ENCODE data around the gene CUL1. TPM values are rescaled to one million over a fixed set of nuclear protein-coding genes. Genes with fewer than 3 reads are reported as not detected.

Gene CUL1
- total and polyA plus RNA-seq, 2 donors (not counting 3 experiments of a cell fraction or from before 2014, with no cell fraction given) = 25.7 to 50.2 TPM

GRCh38 chr7:148727501-148728278 is 29.0 kb downstream of the CUL1 start:
- ChIA-PET CTCF (no interaction called here), POLR2A (interaction anchor here (0.7 kb wide), 1 partner anchor 204 kb away, joined by 3 read pairs; no protein-coding TSS in a partner anchor)
- H2AFZ ChIP-seq (ENCODE audit: low read depth, low read length) = no peak overlapping the region
- peaks cover 4 to 7% of the 10 kb centered on the region in 2 experiments for H3K36me3 ChIP-seq (ENCODE audit: control insufficient read depth in 2 of 2, extremely low read depth in 1 of 2, insufficient read depth in 2 of 2, low read length in 2 of 2)
- no peak for DNase-seq (ENCODE audit: low read depth, low spot score)
- TF ChIP-seq FOS (IDR thresholded peaks at IDR 0.05; ENCODE audit: borderline replicate concordance, insufficient read depth, low read length) = no peak
- TF ChIP-seq CTCF (IDR thresholded peaks at IDR 0.05; ENCODE audit: extremely low read depth in 1 of 2, insufficient read depth in 1 of 2, low read depth in 1 of 2, low read length in 2 of 2) = no peak
- no peak for TF ChIP-seq POLR2A (IDR thresholded peaks at IDR 0.05; ENCODE audit: low read depth, low read length)
- no peak for TF ChIP-seq JUN (IDR thresholded peaks at IDR 0.05; ENCODE audit: borderline replicate concordance, insufficient read depth, insufficient read length, low read depth)
- no peak for TF ChIP-seq POLR2AphosphoS5 (IDR thresholded peaks at IDR 0.05; ENCODE audit: insufficient read depth, low read depth, low read length)
- TF ChIP-seq GATA2 (IDR thresholded peaks at IDR 0.05; ENCODE audit: insufficient read depth, insufficient read length, low read depth, low read length) = no peak
- no peak for TF ChIP-seq MYC (IDR thresholded peaks at IDR 0.05; ENCODE audit: low read depth, low read length)
- TF ChIP-seq EZH2 (IDR thresholded peaks at IDR 0.05; ENCODE audit: borderline replicate concordance, low read depth, low read length, severe bottlenecking) = no peak
- no peak for TF ChIP-seq MAX (IDR thresholded peaks at IDR 0.05; ENCODE audit: insufficient read depth, insufficient read length)
- H3K4me1 ChIP-seq (ENCODE audit: control insufficient read depth, extremely low read depth, insufficient read depth, low read length) = no peaks in the 10 kb centered on the region
- H3K9me1 ChIP-seq (replicated peaks; ENCODE audit: control insufficient read depth, extremely low read depth, insufficient read depth, low read length) = no peaks in the 10 kb centered on the region
- BruUV-seq (replicated peaks) = no TSS peak
- FAIRE-seq = no peak
- no peak overlapping the region for H3K4me3 ChIP-seq (replicated peaks in 1 of 3; ENCODE audit: insufficient read depth in 1 of 3, low read depth in 1 of 3, low read length in 3 of 3)
- no peak overlapping the region for H3K9ac ChIP-seq (replicated peaks; ENCODE audit: extremely low read depth, insufficient read depth, low read length)
- H3K27ac ChIP-seq (ENCODE audit: insufficient read depth, low read depth, low read length) = no peak overlapping the region
- dilution Hi-C loops (cut with MboI; ENCODE audit: extremely low pct_ligation_motif_present, low sequenced_read_pairs) = no loop called here
- peaks cover 93% of the 10 kb centered on the region for H3K79me2 ChIP-seq (ENCODE audit: control insufficient read depth, insufficient read depth, low read length)
- no peaks in the 10 kb centered on the region for H3K27me3 ChIP-seq (ENCODE audit: control insufficient read depth in 2 of 2, insufficient read depth in 2 of 2, low read length in 2 of 2)
- intact Hi-C loops (cut with micrococcal nuclease) = no loop called here
- no peak overlapping the region for H3K4me2 ChIP-seq (ENCODE audit: insufficient read depth, low read length)
- H4K20me1 ChIP-seq (replicated peaks; ENCODE audit: control insufficient read depth, extremely low read depth, insufficient read depth, low read length) = peaks cover 6% of the 10 kb centered on the region
- no peaks in the 10 kb centered on the region for H3K9me3 ChIP-seq (replicated peaks; ENCODE audit: control insufficient read depth, insufficient read depth, low read length)
